Activated T-helper 17 cell treated with anti-CD3 and anti-CD28 coated beads, Interleukin-2, amount 50 U/mL, for 72 hours (primary cell): ENCODE measurements around the gene SEMA6B. TPM values are rescaled to one million over a fixed set of nuclear protein-coding genes. Genes with fewer than 3 reads are reported as not detected.
"Not testable (repeated sequence)": the region's sequence is repeated elsewhere in the genome, so short reads cannot be mapped to it uniquely, and the experiment has no call there.

Experiments used
- ATAC-seq: fragments of 150-1000 bp; cut with Tn5 transposase; replicated peaks from 2 replicates; pipeline ENCODE4 v1.10.0; 2021; ENCODE audit warnings: mild to moderate bottlenecking, moderate library complexity
- H3K27ac Mint-ChIP-seq: one replicate; pipeline ENCODE4 v1.8.0; 2022; ENCODE audit warnings: mixed read lengths
- H3K27me3 Mint-ChIP-seq: one replicate; pipeline ENCODE4 v1.8.0; 2022; ENCODE audit warnings: mixed read lengths
- H3K36me3 Mint-ChIP-seq: one replicate; pipeline ENCODE4 v1.8.0; 2022; ENCODE audit warnings: low read depth, mild to moderate bottlenecking, mixed read lengths
- H3K4me1 Mint-ChIP-seq: one replicate; pipeline ENCODE4 v1.8.0; 2022; ENCODE audit warnings: mixed read lengths
- H3K4me3 Mint-ChIP-seq: one replicate; pipeline ENCODE4 v1.8.0; 2022; ENCODE audit warnings: mild to moderate bottlenecking, mixed read lengths
- H3K9me3 Mint-ChIP-seq: one replicate; pipeline ENCODE4 v1.8.0; 2022; ENCODE audit warnings: mixed read lengths
- total RNA-seq, 2 donors: library from RNA; stranded (reverse); gene quantifications; one replicate each; pipeline ENCODE4 v1.2.3, GENCODE V29; 2022

Gene SEMA6B
- total RNA-seq, 2 donors from 2014 or later, result 0.05 TPM; not detected in 1

- not testable (repeated sequence) for H3K36me3 Mint-ChIP-seq, H3K4me1 Mint-ChIP-seq, ATAC-seq, H3K4me3 Mint-ChIP-seq, H3K27ac Mint-ChIP-seq, H3K9me3 Mint-ChIP-seq
- H3K27me3 Mint-ChIP-seq, result peaks cover 37% of the 10 kb centered on the region
Measured at GRCh38 chr19:4595158-4595557, 35.7 kb upstream of the SEMA6B start.

GRCh38 chr19:4594201-4594600, 34.7 kb upstream of the SEMA6B start:
- Mint-ChIP-seq H3K4me1 (peaks cover 4% of the 10 kb centered on the region), H3K36me3 (no peaks in the 10 kb centered on the region)
- ATAC-seq, result no peak

GRCh38 chr19:4593409-4593851, 33.9 kb upstream of the SEMA6B start:
- Mint-ChIP-seq H3K9me3 (no peaks in the 10 kb centered on the region), H3K27me3 (peaks cover 35% of the 10 kb centered on the region), H3K4me3 (no peak overlapping the region), H3K27ac (no peak overlapping the region), H3K4me1 (no peaks in the 10 kb centered on the region), H3K36me3 (no peaks in the 10 kb centered on the region)
- ATAC-seq, result no peak

More at GRCh38 chr19:4594201-4594600, 34.7 kb upstream of the SEMA6B start:
- H3K4me3 Mint-ChIP-seq, result no peak overlapping the region
- no peak overlapping the region for H3K27ac Mint-ChIP-seq
- H3K27me3 Mint-ChIP-seq, result peaks cover 39% of the 10 kb centered on the region
- H3K9me3 Mint-ChIP-seq, result no peaks in the 10 kb centered on the region

- no peak overlapping the region for H3K4me3 Mint-ChIP-seq
- H3K4me1 Mint-ChIP-seq, result no peaks in the 10 kb centered on the region
- no peak for ATAC-seq
- H3K27ac Mint-ChIP-seq, result no peak overlapping the region
- no peaks in the 10 kb centered on the region for H3K36me3 Mint-ChIP-seq
- no peaks in the 10 kb centered on the region for H3K9me3 Mint-ChIP-seq
- H3K27me3 Mint-ChIP-seq, result peaks cover 36% of the 10 kb centered on the region
Measured at GRCh38 chr19:4592445-4592844, 33.0 kb upstream of the SEMA6B start.

GRCh38 chr19:4591320-4591719, 31.8 kb upstream of the SEMA6B start:
- H3K4me1 Mint-ChIP-seq, result no peaks in the 10 kb centered on the region
- no peak overlapping the region for H3K4me3 Mint-ChIP-seq
- peaks cover 33% of the 10 kb centered on the region for H3K27me3 Mint-ChIP-seq
- no peaks in the 10 kb centered on the region for H3K9me3 Mint-ChIP-seq
- H3K27ac Mint-ChIP-seq, result no peak overlapping the region
- H3K36me3 Mint-ChIP-seq, result no peaks in the 10 kb centered on the region
- no peak for ATAC-seq

- Mint-ChIP-seq H3K27me3 (peaks cover 39% of the 10 kb centered on the region), H3K4me1 (no peaks in the 10 kb centered on the region), H3K4me3 (no peak overlapping the region), H3K9me3 (no peaks in the 10 kb centered on the region), H3K36me3 (no peaks in the 10 kb centered on the region), H3K27ac (no peak overlapping the region)
- no peak for ATAC-seq
Measured at GRCh38 chr19:4590559-4590958, 31.1 kb upstream of the SEMA6B start.

- peaks cover 36% of the 10 kb centered on the region for H3K27me3 Mint-ChIP-seq
- no peaks in the 10 kb centered on the region for H3K36me3 Mint-ChIP-seq
- no peak for ATAC-seq
- no peaks in the 10 kb centered on the region for H3K4me1 Mint-ChIP-seq
- H3K4me3 Mint-ChIP-seq, result no peak overlapping the region
- H3K27ac Mint-ChIP-seq, result no peak overlapping the region
- no peaks in the 10 kb centered on the region for H3K9me3 Mint-ChIP-seq
Measured at GRCh38 chr19:4589579-4590410, 30.3 kb upstream of the SEMA6B start.

GRCh38 chr19:4588291-4588761, 28.8 kb upstream of the SEMA6B start:
- no peaks in the 10 kb centered on the region for H3K9me3 Mint-ChIP-seq
- peaks cover 37% of the 10 kb centered on the region for H3K27me3 Mint-ChIP-seq
- H3K36me3 Mint-ChIP-seq, result no peaks in the 10 kb centered on the region

GRCh38 chr19:4587527-4587926, 28.0 kb upstream of the SEMA6B start:
- Mint-ChIP-seq H3K4me1 (peaks cover under 1% of the 10 kb centered on the region), H3K4me3 (no peak overlapping the region), H3K9me3 (no peaks in the 10 kb centered on the region), H3K36me3 (peaks cover under 1% of the 10 kb centered on the region), H3K27ac (no peak overlapping the region), H3K27me3 (peaks cover 33% of the 10 kb centered on the region)
- ATAC-seq, result no peak

More at GRCh38 chr19:4588291-4588761, 28.8 kb upstream of the SEMA6B start:
- no peaks in the 10 kb centered on the region for H3K4me1 Mint-ChIP-seq
- H3K4me3 Mint-ChIP-seq, result no peak overlapping the region
- ATAC-seq, result no peak
- no peak overlapping the region for H3K27ac Mint-ChIP-seq

- ATAC-seq, result no peak
- Mint-ChIP-seq H3K4me3 (no peak overlapping the region), H3K36me3 (peaks cover 8% of the 10 kb centered on the region), H3K9me3 (no peaks in the 10 kb centered on the region), H3K27me3 (peaks cover 38% of the 10 kb centered on the region), H3K4me1 (peaks cover 8% of the 10 kb centered on the region), H3K27ac (no peak overlapping the region)
Measured at GRCh38 chr19:4586691-4587090, 27.2 kb upstream of the SEMA6B start.

- H3K27ac Mint-ChIP-seq, result no peak overlapping the region
- no peaks in the 10 kb centered on the region for H3K9me3 Mint-ChIP-seq
- peaks cover 34% of the 10 kb centered on the region for H3K27me3 Mint-ChIP-seq
- H3K4me3 Mint-ChIP-seq, result no peak overlapping the region
- peaks cover 8% of the 10 kb centered on the region for H3K4me1 Mint-ChIP-seq
- peaks cover 8% of the 10 kb centered on the region for H3K36me3 Mint-ChIP-seq
- ATAC-seq, result no peak
Measured at GRCh38 chr19:4586245-4586644, 26.8 kb upstream of the SEMA6B start.

GRCh38 chr19:4585556-4585955, 26.1 kb upstream of the SEMA6B start:
- no peak for ATAC-seq
- peaks cover 30% of the 10 kb centered on the region for H3K27me3 Mint-ChIP-seq

GRCh38 chr19:4584670-4585460, 25.4 kb upstream of the SEMA6B start:
- Mint-ChIP-seq H3K27me3 (peaks cover 31% of the 10 kb centered on the region), H3K9me3 (no peaks in the 10 kb centered on the region), H3K27ac (no peak overlapping the region), H3K36me3 (peaks cover 8% of the 10 kb centered on the region), H3K4me1 (peaks cover 8% of the 10 kb centered on the region), H3K4me3 (no peak overlapping the region)
- ATAC-seq, result no peak

More at GRCh38 chr19:4585556-4585955, 26.1 kb upstream of the SEMA6B start:
- H3K36me3 Mint-ChIP-seq, result peaks cover 8% of the 10 kb centered on the region
- H3K4me1 Mint-ChIP-seq, result peaks cover 8% of the 10 kb centered on the region
- no peak overlapping the region for H3K27ac Mint-ChIP-seq
- no peaks in the 10 kb centered on the region for H3K9me3 Mint-ChIP-seq
- H3K4me3 Mint-ChIP-seq, result no peak overlapping the region

- Mint-ChIP-seq H3K4me1 (peaks cover 8% of the 10 kb centered on the region), H3K27me3 (peaks cover 32% of the 10 kb centered on the region), H3K4me3 (no peak overlapping the region), H3K36me3 (peaks cover 8% of the 10 kb centered on the region), H3K27ac (no peak overlapping the region), H3K9me3 (no peaks in the 10 kb centered on the region)
- no peak for ATAC-seq
Measured at GRCh38 chr19:4583961-4584669, 24.6 kb upstream of the SEMA6B start.
